ES-I3 (cell line): ENCODE results near the gene KNTC1.
A peak's percentile ranks its signal among the peaks of the same experiment; 100 is the strongest.

ENCODE experiments used
- H3K36me3 ChIP-seq: 2 replicates; pipeline ENCODE4 v1.6.1; 2013; ENCODE audit warnings: mild to moderate bottlenecking, low read length, control low read depth, moderate library complexity; ENCODE audit not compliant: insufficient read depth
- H3K4me1 ChIP-seq: 2 replicates; pipeline ENCODE4 v1.6.1; 2013; ENCODE audit warnings: mild to moderate bottlenecking, control low read depth, low read length; ENCODE audit not compliant: insufficient read depth
- H3K9ac ChIP-seq: 2 replicates; pipeline ENCODE4 v1.6.1; 2013; ENCODE audit warnings: low read depth, mild to moderate bottlenecking, low read length, moderate library complexity
- H3K9me3 ChIP-seq: 2 replicates; pipeline ENCODE4 v1.6.1; 2013; ENCODE audit warnings: mild to moderate bottlenecking, low read length, moderate library complexity; ENCODE audit not compliant: control insufficient read depth, insufficient read depth

KNTC1 gene

GRCh38 chr12:122519418-122519817 lies 7.6 kb upstream of the KNTC1 start:
- H3K36me3 ChIP-seq, result peaks cover 57% of the 10 kb centered on the region
- no peak overlapping the region for H3K9ac ChIP-seq
- peaks cover 3% of the 10 kb centered on the region; the same call in 1 of the 2 replicates for H3K4me1 ChIP-seq
- no peaks in the 10 kb centered on the region for H3K9me3 ChIP-seq

GRCh38 chr12:122520676-122521075 lies 6.4 kb upstream of the KNTC1 start:
- Histone ChIP-seq H3K36me3 (peaks cover 49% of the 10 kb centered on the region), H3K9ac (no peak overlapping the region)

GRCh38 chr12:122523280-122523679 lies 3.8 kb upstream of the KNTC1 start:
- peaks cover 31% of the 10 kb centered on the region for H3K36me3 ChIP-seq

More at GRCh38 chr12:122520676-122521075, 6.4 kb upstream of the KNTC1 start:
- Histone ChIP-seq H3K4me1 (peaks cover 3% of the 10 kb centered on the region; the same call in 1 of the 2 replicates), H3K9me3 (no peaks in the 10 kb centered on the region)

GRCh38 chr12:122523846-122524718 lies 3.0 kb upstream of the KNTC1 start:
- Histone ChIP-seq H3K4me1 (peaks cover 3% of the 10 kb centered on the region; the same call in 1 of the 2 replicates), H3K36me3 (peaks cover 27% of the 10 kb centered on the region), H3K9me3 (no peaks in the 10 kb centered on the region)

More at GRCh38 chr12:122523280-122523679, 3.8 kb upstream of the KNTC1 start:
- H3K4me1 ChIP-seq, result peaks cover 3% of the 10 kb centered on the region; the same call in 1 of the 2 replicates
- no peaks in the 10 kb centered on the region for H3K9me3 ChIP-seq
- no peak overlapping the region for H3K9ac ChIP-seq

GRCh38 chr12:122527478-122527944 lies 462 bp downstream of the KNTC1 start:
- peaks cover 7% of the 10 kb centered on the region for H3K36me3 ChIP-seq
- peaks cover 3% of the 10 kb centered on the region; the same call in 1 of the 2 replicates for H3K4me1 ChIP-seq
- H3K9ac ChIP-seq, result peak overlapping the region; percentile 100
- H3K9me3 ChIP-seq, result no peaks in the 10 kb centered on the region

More at GRCh38 chr12:122523846-122524718, 3.0 kb upstream of the KNTC1 start:
- peak overlapping the region; percentile 56 for H3K9ac ChIP-seq

- H3K9me3 ChIP-seq, result no peaks in the 10 kb centered on the region
- no peak overlapping the region for H3K9ac ChIP-seq
- peaks cover 3% of the 10 kb centered on the region; the same call in 1 of the 2 replicates for H3K4me1 ChIP-seq
- H3K36me3 ChIP-seq, result peaks cover 11% of the 10 kb centered on the region
Observed at GRCh38 chr12:122528582-122528981, 1.5 kb downstream of the KNTC1 start.

GRCh38 chr12:122528992-122529391 lies 1.9 kb downstream of the KNTC1 start:
- no peak overlapping the region for H3K9ac ChIP-seq

GRCh38 chr12:122533856-122534255 lies 6.8 kb downstream of the KNTC1 start:
- no peaks in the 10 kb centered on the region for H3K9me3 ChIP-seq

More at GRCh38 chr12:122528992-122529391, 1.9 kb downstream of the KNTC1 start:
- no peaks in the 10 kb centered on the region; the same call in 1 of the 2 replicates for H3K4me1 ChIP-seq
- peaks cover 11% of the 10 kb centered on the region for H3K36me3 ChIP-seq
- H3K9me3 ChIP-seq, result no peaks in the 10 kb centered on the region

GRCh38 chr12:122537021-122537420 lies 10.0 kb downstream of the KNTC1 start:
- Histone ChIP-seq H3K9me3 (no peaks in the 10 kb centered on the region), H3K4me1 (no peaks in the 10 kb centered on the region; the same call in 1 of the 2 replicates), H3K36me3 (peaks cover 27% of the 10 kb centered on the region), H3K9ac (no peak overlapping the region)

More at GRCh38 chr12:122533856-122534255, 6.8 kb downstream of the KNTC1 start:
- H3K4me1 ChIP-seq, result no peaks in the 10 kb centered on the region; the same call in 1 of the 2 replicates
- H3K9ac ChIP-seq, result no peak overlapping the region
- peaks cover 29% of the 10 kb centered on the region for H3K36me3 ChIP-seq

GRCh38 chr12:122538496-122538895 lies 11.4 kb downstream of the KNTC1 start:
- Histone ChIP-seq H3K36me3 (peaks cover 28% of the 10 kb centered on the region), H3K4me1 (no peaks in the 10 kb centered on the region; the same call in 1 of the 2 replicates), H3K9me3 (no peaks in the 10 kb centered on the region), H3K9ac (no peak overlapping the region)

GRCh38 chr12:122544537-122544936 lies 17.5 kb downstream of the KNTC1 start:
- Histone ChIP-seq H3K9ac (no peak overlapping the region), H3K9me3 (no peaks in the 10 kb centered on the region), H3K36me3 (peaks cover 12% of the 10 kb centered on the region), H3K4me1 (no peaks in the 10 kb centered on the region)

GRCh38 chr12:122545855-122546254 lies 18.8 kb downstream of the KNTC1 start:
- H3K9me3 ChIP-seq, result no peaks in the 10 kb centered on the region
- H3K36me3 ChIP-seq, result peaks cover 12% of the 10 kb centered on the region
- no peak overlapping the region for H3K9ac ChIP-seq
- H3K4me1 ChIP-seq, result no peaks in the 10 kb centered on the region

GRCh38 chr12:122547330-122547729 lies 20.3 kb downstream of the KNTC1 start:
- Histone ChIP-seq H3K4me1 (no peaks in the 10 kb centered on the region), H3K36me3 (peaks cover 14% of the 10 kb centered on the region), H3K9ac (no peak overlapping the region), H3K9me3 (no peaks in the 10 kb centered on the region)

- Histone ChIP-seq H3K9me3 (no peaks in the 10 kb centered on the region), H3K9ac (no peak overlapping the region), H3K36me3 (peaks cover 4% of the 10 kb centered on the region; the same call in 1 of the 2 replicates), H3K4me1 (no peaks in the 10 kb centered on the region)
Observed at GRCh38 chr12:122558745-122559641, 31.9 kb downstream of the KNTC1 start.
